H1 (cell line): ENCODE results near the gene COL12A1. TPM values are rescaled to one million over a fixed set of nuclear protein-coding genes. Genes with fewer than 3 reads are reported as not detected.

ENCODE experiments used
- CTCF ChIA-PET: fragments of 300-600 bp; sonication (Branson Sonifier 250); formaldehyde crosslinking; loops from one replicate; lab custom pipeline; 2021; ENCODE audit not compliant: partially characterized antibody; lab: Charles Lee
- POLR2A ChIA-PET: fragments of 300-600 bp; sonication (Branson Sonifier 250); formaldehyde crosslinking; loops from one replicate; lab custom pipeline; 2021; ENCODE audit warnings: inconsistent platforms; ENCODE audit not compliant: partially characterized antibody; lab: Charles Lee
- DNase-seq, 2 experiments: peaks; one replicate each; pipeline versions ENCODE4 v3.0.0 to v3.0.0-alpha.2; 2010 to 2022; ENCODE audit warnings: low spot score in 2 of 2, low read depth in 1 of 2, mixed read lengths in 1 of 2
- FAIRE-seq: peaks from 2 replicates; lab custom pipeline; 2011; peaks lifted over from hg19 to GRCh38; lab: Jason Lieb, UNC
- H2AFZ ChIP-seq: 2 replicates; pipeline ENCODE4 v1.8.1; 2012; ENCODE audit warnings: low read length, inconsistent platforms
- H2AK5ac ChIP-seq: 2 replicates; pipeline ENCODE4 v1.6.1; 2013; ENCODE audit warnings: low read depth, low read length
- H2BK120ac ChIP-seq: replicated peaks from 2 replicates; pipeline ENCODE3; 2013; ENCODE audit warnings: low read depth, low read length, inconsistent platforms
- H2BK12ac ChIP-seq: 2 replicates; pipeline ENCODE4 v1.6.1; 2013; ENCODE audit warnings: low read depth, low read length
- H2BK15ac ChIP-seq: 2 replicates; pipeline ENCODE4 v1.6.1; 2013; ENCODE audit warnings: low read length
- H2BK20ac ChIP-seq: 2 replicates; pipeline ENCODE4 v1.6.1; 2013; ENCODE audit warnings: low read length
- H2BK5ac ChIP-seq: 2 replicates; pipeline ENCODE4 v1.6.1; 2013; ENCODE audit warnings: low read depth, low read length
- H3K14ac ChIP-seq: 2 replicates; pipeline ENCODE4 v1.6.1; 2013; ENCODE audit warnings: inconsistent platforms; ENCODE audit not compliant: insufficient read length
- H3K18ac ChIP-seq: 2 replicates; pipeline ENCODE4 v1.6.1; 2013; ENCODE audit warnings: low read length; ENCODE audit errors: extremely low read depth
- H3K23ac ChIP-seq: 2 replicates; pipeline ENCODE4 v1.6.1; 2013; ENCODE audit warnings: inconsistent platforms; ENCODE audit not compliant: insufficient read length
- H3K23me2 ChIP-seq: 2 replicates; pipeline ENCODE4 v1.6.1; 2013; ENCODE audit warnings: low read depth, low read length
- H3K27ac ChIP-seq: 2 replicates; pipeline ENCODE4 v1.6.1; 2011; ENCODE audit warnings: low read depth, low read length, inconsistent platforms
- H3K27me3 ChIP-seq, 4 experiments: replicated peaks in 1 of 4; 1 replicate in 1 of 4; 2 replicates in 3 of 4; pipeline versions ENCODE4 v1.6.1 to v1.8.1; 2011 to 2013; ENCODE audit warnings: low read length in 3 of 4, mild to moderate bottlenecking in 3 of 4, inconsistent platforms in 2 of 4, mixed read lengths in 2 of 4, moderate library complexity in 1 of 4; ENCODE audit not compliant: control insufficient read depth in 3 of 4, insufficient read depth in 3 of 4; ENCODE audit errors: extremely low read depth in 1 of 4
- H3K36me3 ChIP-seq, 4 experiments: 2 replicates each; pipeline versions ENCODE4 v1.6.1 to v1.8.1; 2011 to 2013; ENCODE audit warnings: mild to moderate bottlenecking in 4 of 4, low read length in 3 of 4, moderate library complexity in 2 of 4, control low read depth in 1 of 4, inconsistent platforms in 1 of 4; ENCODE audit not compliant: insufficient read depth in 4 of 4, control insufficient read depth in 2 of 4
- H3K4ac ChIP-seq: replicated peaks from 2 replicates; pipeline ENCODE3; 2013; ENCODE audit warnings: low read length, low read depth, mixed read lengths, inconsistent platforms; ENCODE audit not compliant: insufficient read length
- H3K4me1 ChIP-seq, 4 experiments: replicated peaks in 1 of 4; 1 replicate in 1 of 4; 2 replicates in 3 of 4; pipeline versions ENCODE4 v1.6.1 to v1.8.1; 2011 to 2013; ENCODE audit warnings: low read length in 3 of 4, inconsistent platforms in 2 of 4, mixed read lengths in 1 of 4; ENCODE audit not compliant: insufficient read depth in 4 of 4, control insufficient read depth in 3 of 4
- H3K4me2 ChIP-seq, 2 experiments: 2 replicates each; pipeline versions ENCODE4 v1.6.1 to v1.8.1; 2011 to 2013; ENCODE audit warnings: low read depth in 2 of 2, low read length in 2 of 2, control low read depth in 1 of 2, inconsistent platforms in 1 of 2, mild to moderate bottlenecking in 1 of 2; ENCODE audit not compliant: insufficient read depth in 1 of 2
- H3K4me3 ChIP-seq, 4 experiments: fragments of 200-600, 300-600 bp in 1 of 4; sonication (generic), shearing (Covaris generic), sonication (Bioruptor Twin) in 1 of 4; 2 replicates each; pipeline versions ENCODE4 v1.5.1 to v1.8.1; 2011 to 2016; ENCODE audit warnings: low read length in 4 of 4, low read depth in 3 of 4, control low read depth in 2 of 4, inconsistent platforms in 2 of 4, mild to moderate bottlenecking in 2 of 4, mixed read lengths in 1 of 4, moderate library complexity in 1 of 4; ENCODE audit not compliant: insufficient read depth in 2 of 4; ENCODE audit errors: extremely low read depth in 1 of 4
- H3K56ac ChIP-seq: replicated peaks from 2 replicates; pipeline ENCODE3; 2013; ENCODE audit warnings: low read depth, mild to moderate bottlenecking, mixed read lengths, low read length, inconsistent platforms; ENCODE audit not compliant: insufficient read length
- H3K79me1 ChIP-seq: 2 replicates; pipeline ENCODE4 v1.6.1; 2013; ENCODE audit warnings: low read depth, low read length, control low read depth
- H3K79me2 ChIP-seq, 2 experiments: 2 replicates each; pipeline versions ENCODE4 v1.6.1 to v1.8.1; 2012 to 2013; ENCODE audit warnings: low read length in 2 of 2, mild to moderate bottlenecking in 2 of 2, inconsistent platforms in 1 of 2; ENCODE audit not compliant: insufficient read depth in 2 of 2, control insufficient read depth in 1 of 2
- H3K9ac ChIP-seq, 4 experiments: replicated peaks in 1 of 4; 1 replicate in 1 of 4; 2 replicates in 3 of 4; pipeline versions ENCODE4 v1.6.1 to v1.8.1; 2011 to 2013; ENCODE audit warnings: low read depth in 3 of 4, low read length in 3 of 4, control low read depth in 2 of 4, mild to moderate bottlenecking in 2 of 4, moderate library complexity in 2 of 4, inconsistent platforms in 1 of 4; ENCODE audit errors: extremely low read depth in 1 of 4
- H3K9me3 ChIP-seq, 2 experiments: 2 replicates each; pipeline versions ENCODE4 v1.6.1 to v1.8.1; 2012 to 2013; ENCODE audit warnings: mild to moderate bottlenecking in 2 of 2, moderate library complexity in 2 of 2, control low read depth in 1 of 2, inconsistent platforms in 1 of 2, low read depth in 1 of 2, low read length in 1 of 2, mixed read lengths in 1 of 2; ENCODE audit not compliant: insufficient read depth in 2 of 2
- H4K20me1 ChIP-seq, 2 experiments: replicated peaks in 1 of 2; 2 replicates each; pipeline versions ENCODE3 to v1.8.1; 2011 to 2013; ENCODE audit warnings: inconsistent platforms in 2 of 2, low read length in 2 of 2, mild to moderate bottlenecking in 1 of 2; ENCODE audit not compliant: insufficient read depth in 2 of 2, control insufficient read depth in 1 of 2
- H4K5ac ChIP-seq: 2 replicates; pipeline ENCODE4 v1.6.1; 2013; ENCODE audit warnings: low read length, low read depth, mixed read lengths, inconsistent platforms; ENCODE audit not compliant: insufficient read length
- H4K8ac ChIP-seq: 2 replicates; pipeline ENCODE4 v1.8.0; 2013; ENCODE audit warnings: mild to moderate bottlenecking, moderate library complexity, low read length, inconsistent platforms; ENCODE audit not compliant: insufficient read depth; ENCODE audit errors: extremely low read depth
- H4K91ac ChIP-seq: replicated peaks from 2 replicates; pipeline ENCODE3; 2013; ENCODE audit warnings: low read length, mixed read lengths, inconsistent platforms; ENCODE audit not compliant: insufficient read length
- RAD21 ChIP-seq, 2 experiments: IDR thresholded peaks in 1 of 2; conservative IDR thresholded peaks in 1 of 2; 2 replicates each; pipeline ENCODE4 v1.6.1; 2011; ENCODE audit warnings: low read depth in 2 of 2, low read length in 2 of 2, improper control_type of control experiment in 1 of 2, inconsistent platforms in 1 of 2, mild to moderate bottlenecking in 1 of 2, moderate library complexity in 1 of 2
- ZNF274 ChIP-seq: IDR thresholded peaks from 2 replicates; pipeline ENCODE4 v1.7.0; 2012; ENCODE audit warnings: low read length, borderline replicate concordance; ENCODE audit errors: extremely low read depth
- WGBS, 2 experiments: shearing (Covaris generic) in 1 of 2; methylation state at CpG; one replicate each; pipeline versions ENCODE4 v1.1.6 to v1.1.7; 2013 to 2015; ENCODE audit warnings: low lambda C conversion rate in 2 of 2, mixed read lengths in 2 of 2, inconsistent platforms in 1 of 2, low coverage in 1 of 2, missing lambda C conversion rate in 1 of 2; ENCODE audit not compliant: insufficient replicate concordance in 2 of 2, insufficient coverage in 1 of 2, insufficient read length in 1 of 2; ENCODE audit errors: extremely low coverage in 1 of 2, missing lambda C conversion rate in 1 of 2; 5-methylcytosine and 5-hydroxymethylcytosine counted together
- polyA plus RNA-seq, 7 experiments: library from polyadenylated mRNA; depleted of rRNA in 3 of 7; stranded (reverse) in 5 of 7; unstranded in 2 of 7; fragments of >200 nt in 5 of 7; fragments of 200-250 nt in 2 of 7; gene quantifications; 1 replicate in 5 of 7; 2 replicates in 1 of 7; 4 replicates in 1 of 7; pipeline versions ENCODE4 v1.2.1 to v1.2.3, GENCODE V29; 2011 to 2013; ENCODE audit warnings: missing spikeins in 2 of 7, mixed read lengths in 2 of 7
- total RNA-seq: library from RNA; stranded (reverse); fragmentation: NEBNext Ultra II Directional; extraction: Animal tissue kit (Norgen Biotek cat#: 25700); gene quantifications from 2 replicates; pipeline ENCODE4 v1.2.1, GENCODE V29; 2021
- TF ChIP-seq, protein P1 (sequence below), 3 experiments: IDR thresholded peaks; 1 replicate in 2 of 3; 2 replicates in 1 of 3; pipeline versions ENCODE4 v1.5.1 to v1.6.1; 2011; ENCODE audit warnings: low read length in 3 of 3, mild to moderate bottlenecking in 3 of 3, inconsistent platforms in 2 of 3, low read depth in 1 of 3, moderate library complexity in 1 of 3; ENCODE audit not compliant: insufficient read depth in 1 of 3; ENCODE audit errors: control extremely low read depth in 1 of 3

COL12A1 gene
- total and polyA plus RNA-seq, 2 of the 8 experiments (the other 6 are each of a cell fraction or from before 2014, with no cell fraction given) = 1.4 to 4.7 TPM

DNA sequence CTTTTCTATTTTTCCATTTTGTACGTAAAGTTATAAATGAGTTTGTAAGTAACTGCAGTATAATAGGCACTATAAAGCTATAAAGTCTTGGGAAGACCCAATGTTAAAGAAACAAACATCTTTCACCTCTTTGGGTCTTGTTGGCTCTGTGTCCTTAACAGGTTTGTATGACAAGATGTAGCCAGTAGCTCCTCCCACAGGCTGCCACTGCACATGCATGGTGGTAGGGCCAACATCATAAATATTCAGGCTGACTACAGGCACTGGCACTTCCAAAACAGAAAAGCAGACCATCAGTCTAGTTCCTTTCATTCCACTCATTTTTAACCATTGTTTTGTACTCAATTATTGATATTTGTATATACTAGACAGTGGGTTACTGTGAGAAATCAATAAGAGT is 59.9 kb downstream of the COL12A1 start:
- Histone ChIP-seq H3K4me3 (no peak overlapping the region), H4K91ac (no peak overlapping the region), H3K56ac (no peak overlapping the region), H3K27ac (no peak overlapping the region), H2AK5ac (no peak overlapping the region), H2BK20ac (no peak overlapping the region), H3K79me1 (no peaks in the 10 kb centered on the region), H3K23ac (no peak overlapping the region), H4K8ac (no peak overlapping the region), H3K4me2 (no peak overlapping the region), H3K9me3 (no peaks in the 10 kb centered on the region), H3K4me1 (no peaks in the 10 kb centered on the region), H3K27me3 (no peaks in the 10 kb centered on the region), H2BK15ac (no peak overlapping the region), H2BK5ac (no peak overlapping the region), H3K4ac (no peak overlapping the region), H3K79me2 (no peaks in the 10 kb centered on the region), H3K36me3 (no peaks in the 10 kb centered on the region), H3K9ac (0 out of 7 replicates have a peak overlapping the region, but pooled peaks of 1 of the 4 experiments have one; percentile 0), H2BK12ac (no peak overlapping the region), H2AFZ (no peak overlapping the region), H4K20me1 (no peaks in the 10 kb centered on the region), H3K23me2 (no peaks in the 10 kb centered on the region), H2BK120ac (no peak overlapping the region), H3K14ac (no peak overlapping the region), H3K18ac (no peak overlapping the region), H4K5ac (no peak overlapping the region)
- ChIA-PET POLR2A (no interaction called here), CTCF (interaction anchor here (0.6 to 0.9 kb wide), 3 partner anchors 11 to 72 kb away, joined by 3 to 4 read pairs (median 3); no protein-coding TSS in a partner anchor)
- WGBS, 2 experiments = 91% methylated on average over 1 of the region's 1 CpG; no CpG with 5 or more reads in 1 of the 2 experiments
- DNase-seq = no peak
- peak; percentile 45 for FAIRE-seq
- TF ChIP-seq RAD21 (IDR thresholded peaks at IDR 0.05 in 1 of 2, conservative IDR thresholded peaks at IDR 0.05 in 1 of 2; ENCODE audit: low read depth in 2 of 2, low read length in 2 of 2) = peak; percentile 46 to 63; a peak in 3 of 4 replicates
- TF ChIP-seq, protein P1, sequence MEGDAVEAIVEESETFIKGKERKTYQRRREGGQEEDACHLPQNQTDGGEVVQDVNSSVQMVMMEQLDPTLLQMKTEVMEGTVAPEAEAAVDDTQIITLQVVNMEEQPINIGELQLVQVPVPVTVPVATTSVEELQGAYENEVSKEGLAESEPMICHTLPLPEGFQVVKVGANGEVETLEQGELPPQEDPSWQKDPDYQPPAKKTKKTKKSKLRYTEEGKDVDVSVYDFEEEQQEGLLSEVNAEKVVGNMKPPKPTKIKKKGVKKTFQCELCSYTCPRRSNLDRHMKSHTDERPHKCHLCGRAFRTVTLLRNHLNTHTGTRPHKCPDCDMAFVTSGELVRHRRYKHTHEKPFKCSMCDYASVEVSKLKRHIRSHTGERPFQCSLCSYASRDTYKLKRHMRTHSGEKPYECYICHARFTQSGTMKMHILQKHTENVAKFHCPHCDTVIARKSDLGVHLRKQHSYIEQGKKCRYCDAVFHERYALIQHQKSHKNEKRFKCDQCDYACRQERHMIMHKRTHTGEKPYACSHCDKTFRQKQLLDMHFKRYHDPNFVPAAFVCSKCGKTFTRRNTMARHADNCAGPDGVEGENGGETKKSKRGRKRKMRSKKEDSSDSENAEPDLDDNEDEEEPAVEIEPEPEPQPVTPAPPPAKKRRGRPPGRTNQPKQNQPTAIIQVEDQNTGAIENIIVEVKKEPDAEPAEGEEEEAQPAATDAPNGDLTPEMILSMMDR (IDR thresholded peaks at IDR 0.05; ENCODE audit: control extremely low read depth in 1 of 3, insufficient read depth in 1 of 3, low read depth in 1 of 3, low read length in 3 of 3) = peak; percentile 36 to 50 (median 50)
- TF ChIP-seq ZNF274 = no peak
